Large intestine (tissue), 3 donors: ENCODE results near the gene BMP5. TPM values are rescaled to one million over a fixed set of nuclear protein-coding genes. Genes with fewer than 3 reads are reported as not detected.

ENCODE experiments used
- DNase-seq, 2 donors: peaks; one replicate each; pipeline versions ENCODE4 v3.0.0 to v3.0.0-alpha.2; 2013
- H3K27ac ChIP-seq: one replicate; pipeline ENCODE4 v1.5.1; 2013; ENCODE audit warnings: low read length
- H3K27me3 ChIP-seq: 2 replicates; pipeline ENCODE4 v1.6.1; 2013; ENCODE audit warnings: low read length; ENCODE audit not compliant: control insufficient read depth, insufficient read depth
- H3K36me3 ChIP-seq: 2 replicates; pipeline ENCODE4 v1.6.1; 2013; ENCODE audit warnings: low read length; ENCODE audit not compliant: control insufficient read depth, insufficient read depth
- H3K4me1 ChIP-seq: one replicate; pipeline ENCODE4 v1.6.1; 2013; ENCODE audit warnings: low read length; ENCODE audit not compliant: control insufficient read depth, insufficient read depth
- H3K4me3 ChIP-seq: one replicate; pipeline ENCODE4 v1.5.1; 2013; ENCODE audit warnings: low read length
- H3K9me3 ChIP-seq: one replicate; pipeline ENCODE4 v1.6.1; 2013; ENCODE audit warnings: mild to moderate bottlenecking, low read depth, low read length, moderate library complexity; ENCODE audit not compliant: control insufficient read depth
- WGBS: methylation state at CpG from one replicate; pipeline ENCODE4 v1.1.5; 2013; ENCODE audit warnings: low lambda C conversion rate; ENCODE audit not compliant: insufficient coverage; 5-methylcytosine and 5-hydroxymethylcytosine counted together
- polyA plus RNA-seq: library from polyadenylated mRNA; unstranded; fragments of 120-200 nt; gene quantifications from one replicate; pipeline ENCODE4 v1.2.1, GENCODE V29; 2013

The BMP5 gene
- polyA plus RNA-seq, 1 donor = 26.8 TPM

DNA sequence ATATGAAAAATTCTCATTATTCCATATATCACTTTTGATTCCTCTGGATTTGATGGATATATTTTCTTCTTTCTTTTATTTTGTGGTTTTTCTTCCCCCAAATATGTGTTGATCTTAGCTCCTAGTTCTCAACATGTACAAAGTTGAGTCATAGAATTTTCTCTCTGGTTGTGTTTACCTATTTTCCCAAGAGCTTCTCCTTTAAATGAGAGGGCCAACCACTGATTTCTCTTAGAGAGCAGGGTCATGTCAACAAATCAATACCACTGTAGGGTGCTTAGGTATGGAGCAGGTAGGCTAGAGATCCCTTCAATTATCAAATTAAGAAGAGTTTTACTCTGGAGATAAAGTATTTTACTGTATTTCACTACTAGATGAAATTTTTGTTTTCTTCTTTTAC lies 145.7 kb downstream of the BMP5 start:
- no peaks in the 10 kb centered on the region for H3K9me3 ChIP-seq
- no peaks in the 10 kb centered on the region for H3K36me3 ChIP-seq
- DNase-seq = no peak
- H3K4me1 ChIP-seq = no peaks in the 10 kb centered on the region
- H3K4me3 ChIP-seq = no peak overlapping the region
- H3K27ac ChIP-seq = no peak overlapping the region
- H3K27me3 ChIP-seq = no peaks in the 10 kb centered on the region

DNA sequence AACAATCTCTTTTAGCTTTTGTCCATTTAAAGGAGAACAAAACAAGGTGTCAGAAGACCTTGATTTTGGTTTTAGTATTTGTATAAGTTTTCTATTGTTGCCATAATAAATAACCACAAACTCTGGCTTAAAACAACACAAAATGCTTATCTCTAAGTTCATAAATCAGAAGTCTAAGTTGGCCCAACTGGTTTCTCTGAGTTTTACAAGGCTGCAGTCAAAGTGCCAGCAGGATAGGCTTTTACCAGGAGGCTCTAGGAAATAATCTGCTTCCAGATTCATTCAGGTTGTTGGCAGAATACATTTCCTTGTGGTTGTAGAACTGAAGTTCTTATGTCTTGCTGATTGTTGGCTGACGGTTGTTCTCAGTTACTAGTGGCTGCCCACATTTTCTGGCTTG lies 149.2 kb downstream of the BMP5 start:
- Histone ChIP-seq H3K27ac (no peak overlapping the region), H3K4me1 (no peaks in the 10 kb centered on the region), H3K4me3 (no peak overlapping the region), H3K27me3 (no peaks in the 10 kb centered on the region), H3K36me3 (no peaks in the 10 kb centered on the region), H3K9me3 (no peaks in the 10 kb centered on the region)
- DNase-seq = no peak
- no CpG with 5 or more reads among the region's 1 CpG for WGBS

DNA sequence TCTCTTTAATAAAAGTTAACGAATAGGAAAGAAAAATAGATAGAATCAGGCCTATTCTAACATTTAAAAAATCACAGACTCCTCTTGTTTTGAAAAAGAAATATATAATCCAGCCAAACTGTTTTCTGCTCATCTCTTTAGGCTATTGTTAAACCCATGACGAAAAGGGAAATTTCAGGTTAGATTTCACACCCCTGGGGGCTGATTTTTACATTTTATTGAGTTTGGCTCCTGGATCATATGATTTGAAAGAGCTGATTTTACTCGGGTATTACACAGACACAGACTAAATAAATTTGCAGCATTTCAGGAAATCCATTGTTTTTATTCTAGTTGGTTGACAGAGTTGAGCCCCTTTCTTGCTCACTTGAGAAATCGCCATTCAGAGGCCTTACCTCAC lies 160.6 kb downstream of the BMP5 start:
- H3K27ac ChIP-seq = no peak overlapping the region
- WGBS = 100% methylated on average over 2 of the region's 4 CpGs
- no peaks in the 10 kb centered on the region for H3K9me3 ChIP-seq
- no peak for DNase-seq
- no peak overlapping the region for H3K4me3 ChIP-seq
- H3K27me3 ChIP-seq = no peaks in the 10 kb centered on the region
- no peaks in the 10 kb centered on the region for H3K4me1 ChIP-seq
- H3K36me3 ChIP-seq = no peaks in the 10 kb centered on the region

DNA sequence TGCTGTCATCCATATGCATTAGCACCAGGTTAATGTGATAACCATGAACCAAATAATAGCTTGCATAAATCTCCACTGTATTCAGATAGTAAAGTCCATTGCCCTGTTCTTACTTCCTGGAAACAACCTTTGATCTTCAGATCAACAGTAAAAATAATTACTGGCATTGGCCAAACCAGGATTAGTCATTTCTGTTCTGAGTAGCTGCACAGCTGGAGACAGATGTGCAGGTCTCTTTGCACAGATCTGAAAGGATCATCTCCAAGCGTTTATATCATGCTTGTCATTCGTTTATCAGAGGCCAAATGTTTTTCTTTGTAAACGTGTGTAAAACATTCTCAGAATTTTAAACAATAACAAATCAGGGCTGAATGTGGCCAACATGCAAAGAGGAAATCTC lies 162.0 kb downstream of the BMP5 start:
- H3K27me3 ChIP-seq = no peaks in the 10 kb centered on the region
- DNase-seq = peak; percentile 38 to 71
- H3K4me3 ChIP-seq = no peak overlapping the region
- no peaks in the 10 kb centered on the region for H3K9me3 ChIP-seq
- WGBS = no CpG with 5 or more reads among the region's 3 CpGs
- no peaks in the 10 kb centered on the region for H3K36me3 ChIP-seq
- H3K4me1 ChIP-seq = no peaks in the 10 kb centered on the region
- no peak overlapping the region for H3K27ac ChIP-seq

- no peaks in the 10 kb centered on the region for H3K4me1 ChIP-seq
- no peak overlapping the region for H3K27ac ChIP-seq
- DNase-seq = no peak
- no peaks in the 10 kb centered on the region for H3K36me3 ChIP-seq
- H3K9me3 ChIP-seq = no peaks in the 10 kb centered on the region
- no peaks in the 10 kb centered on the region for H3K27me3 ChIP-seq
- H3K4me3 ChIP-seq = no peak overlapping the region
- WGBS = no CpG with 5 or more reads among the region's 1 CpG
These were observed 166.7 kb downstream of the BMP5 start for GRCh38 chr6:55708711-55709110.

- H3K4me3 ChIP-seq = no peak overlapping the region
- no peaks in the 10 kb centered on the region for H3K36me3 ChIP-seq
- no peak for DNase-seq
- 89% methylated on average over 2 of the region's 2 CpGs for WGBS
- no peak overlapping the region for H3K27ac ChIP-seq
- no peaks in the 10 kb centered on the region for H3K9me3 ChIP-seq
- H3K27me3 ChIP-seq = no peaks in the 10 kb centered on the region
- H3K4me1 ChIP-seq = no peaks in the 10 kb centered on the region
These were observed 169.6 kb downstream of the BMP5 start for GRCh38 chr6:55705451-55706440.

DNA sequence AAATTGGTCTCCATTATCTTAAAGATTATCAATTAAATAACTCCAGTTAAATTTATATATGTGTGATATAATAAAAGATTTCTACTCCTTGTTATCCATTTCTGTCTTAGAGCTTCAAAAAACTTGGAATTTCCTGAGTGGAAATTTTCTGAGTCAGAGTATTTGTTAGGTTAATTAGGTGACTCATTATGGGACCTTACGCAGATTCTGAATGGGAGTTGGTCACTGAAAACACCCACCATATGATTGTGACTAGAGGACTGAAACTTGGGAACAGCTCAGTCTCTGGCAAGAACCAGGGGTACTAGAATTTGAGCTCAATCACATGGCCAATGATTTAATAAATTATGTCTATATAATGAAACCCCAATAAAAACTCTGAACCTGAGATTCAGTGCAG lies 171.0 kb downstream of the BMP5 start:
- Histone ChIP-seq H3K4me3 (no peak overlapping the region), H3K27me3 (no peaks in the 10 kb centered on the region), H3K4me1 (no peaks in the 10 kb centered on the region), H3K9me3 (no peaks in the 10 kb centered on the region), H3K27ac (no peak overlapping the region), H3K36me3 (no peaks in the 10 kb centered on the region)
- no peak for DNase-seq
- WGBS = no CpG with 5 or more reads among the region's 1 CpG
